ENCODE results near the gene GABRP.

GABRP gene

GRCh38 chr5:170783498-170784247 lies at the start of gene GABRP:
Gene GABRP, plus strand, starts transcription at chr5:170783725. Its CDS starts 4,891 bp downstream, at chr5:170788616.
- no peaks in the 10 kb centered on the region for H3K9me3 Mint-ChIP-seq
- no peaks in the 10 kb centered on the region for H3K36me3 Mint-ChIP-seq (ENCODE audit: low read depth)
- no peak within 1 kb of the TSS for H3K27ac Mint-ChIP-seq
- no peak within 1 kb of the TSS for H3K4me3 Mint-ChIP-seq
- no peaks in the 10 kb centered on the region for H3K27me3 Mint-ChIP-seq
- H3K4me1 Mint-ChIP-seq (ENCODE audit: low read depth), result no peaks in the 10 kb centered on the region

GRCh38 chr5:170736966-170737365 lies 46.6 kb upstream of the GABRP start:
- Mint-ChIP-seq H3K27ac (no peak overlapping the region), H3K9me3 (peaks cover 3% of the 10 kb centered on the region), H3K4me3 (no peak overlapping the region), H3K4me1 (ENCODE audit: low read depth) (no peaks in the 10 kb centered on the region), H3K36me3 (ENCODE audit: low read depth) (no peaks in the 10 kb centered on the region), H3K27me3 (peaks cover 13% of the 10 kb centered on the region)

- peaks cover 13% of the 10 kb centered on the region for H3K27me3 Mint-ChIP-seq
- H3K4me1 Mint-ChIP-seq (ENCODE audit: low read depth), result no peaks in the 10 kb centered on the region
- peaks cover 3% of the 10 kb centered on the region for H3K9me3 Mint-ChIP-seq
- H3K27ac Mint-ChIP-seq, result no peak overlapping the region
- H3K36me3 Mint-ChIP-seq (ENCODE audit: low read depth), result no peaks in the 10 kb centered on the region
- no peak overlapping the region for H3K4me3 Mint-ChIP-seq
Observed at GRCh38 chr5:170737591-170737990, 45.9 kb upstream of the GABRP start.

- no peak overlapping the region for H3K27ac Mint-ChIP-seq
- peaks cover 12% of the 10 kb centered on the region for H3K27me3 Mint-ChIP-seq
- H3K4me1 Mint-ChIP-seq (ENCODE audit: low read depth), result no peaks in the 10 kb centered on the region
- H3K36me3 Mint-ChIP-seq (ENCODE audit: low read depth), result no peaks in the 10 kb centered on the region
- H3K9me3 Mint-ChIP-seq, result peaks cover 3% of the 10 kb centered on the region
- no peak overlapping the region for H3K4me3 Mint-ChIP-seq
Observed at GRCh38 chr5:170738840-170739239, 44.7 kb upstream of the GABRP start.

- Mint-ChIP-seq H3K27me3 (peaks cover 14% of the 10 kb centered on the region), H3K4me3 (no peak overlapping the region), H3K36me3 (ENCODE audit: low read depth) (no peaks in the 10 kb centered on the region), H3K27ac (no peak overlapping the region), H3K9me3 (peaks cover 3% of the 10 kb centered on the region), H3K4me1 (ENCODE audit: low read depth) (no peaks in the 10 kb centered on the region)
Observed at GRCh38 chr5:170739446-170739845, 44.1 kb upstream of the GABRP start.

GRCh38 chr5:170740551-170741205 lies 42.8 kb upstream of the GABRP start:
- no peaks in the 10 kb centered on the region for H3K9me3 Mint-ChIP-seq
- no peaks in the 10 kb centered on the region for H3K4me1 Mint-ChIP-seq (ENCODE audit: low read depth)
- H3K36me3 Mint-ChIP-seq (ENCODE audit: low read depth), result no peaks in the 10 kb centered on the region
- no peak overlapping the region for H3K4me3 Mint-ChIP-seq
- H3K27me3 Mint-ChIP-seq, result peaks cover 14% of the 10 kb centered on the region
- no peak overlapping the region for H3K27ac Mint-ChIP-seq

- H3K36me3 Mint-ChIP-seq (ENCODE audit: low read depth), result no peaks in the 10 kb centered on the region
- H3K4me3 Mint-ChIP-seq, result no peak overlapping the region
- no peaks in the 10 kb centered on the region for H3K9me3 Mint-ChIP-seq
- no peaks in the 10 kb centered on the region for H3K4me1 Mint-ChIP-seq (ENCODE audit: low read depth)
- H3K27me3 Mint-ChIP-seq, result peaks cover 14% of the 10 kb centered on the region
- no peak overlapping the region for H3K27ac Mint-ChIP-seq
Observed at GRCh38 chr5:170741801-170742200, 41.7 kb upstream of the GABRP start.

- no peaks in the 10 kb centered on the region for H3K36me3 Mint-ChIP-seq (ENCODE audit: low read depth)
- no peaks in the 10 kb centered on the region for H3K9me3 Mint-ChIP-seq
- H3K4me3 Mint-ChIP-seq, result no peak overlapping the region
- H3K27ac Mint-ChIP-seq, result no peak overlapping the region
- H3K27me3 Mint-ChIP-seq, result peaks cover 21% of the 10 kb centered on the region
- H3K4me1 Mint-ChIP-seq (ENCODE audit: low read depth), result no peaks in the 10 kb centered on the region
Observed at GRCh38 chr5:170743876-170744212, 39.7 kb upstream of the GABRP start.

GRCh38 chr5:170745481-170746071 lies 37.9 kb upstream of the GABRP start:
- H3K27me3 Mint-ChIP-seq, result peaks cover 22% of the 10 kb centered on the region
- no peaks in the 10 kb centered on the region for H3K9me3 Mint-ChIP-seq
- H3K27ac Mint-ChIP-seq, result no peak overlapping the region
- H3K4me1 Mint-ChIP-seq (ENCODE audit: low read depth), result no peaks in the 10 kb centered on the region
- H3K36me3 Mint-ChIP-seq (ENCODE audit: low read depth), result no peaks in the 10 kb centered on the region
- no peak overlapping the region for H3K4me3 Mint-ChIP-seq

GRCh38 chr5:170746075-170746960 lies 37.2 kb upstream of the GABRP start:
- peaks cover 22% of the 10 kb centered on the region for H3K27me3 Mint-ChIP-seq
- no peaks in the 10 kb centered on the region for H3K4me1 Mint-ChIP-seq (ENCODE audit: low read depth)
- no peaks in the 10 kb centered on the region for H3K9me3 Mint-ChIP-seq
- no peaks in the 10 kb centered on the region for H3K36me3 Mint-ChIP-seq (ENCODE audit: low read depth)
- H3K27ac Mint-ChIP-seq, result no peak overlapping the region
- no peak overlapping the region for H3K4me3 Mint-ChIP-seq

- Mint-ChIP-seq H3K27ac (no peak overlapping the region), H3K4me3 (no peak overlapping the region), H3K36me3 (ENCODE audit: low read depth) (no peaks in the 10 kb centered on the region), H3K9me3 (no peaks in the 10 kb centered on the region), H3K4me1 (ENCODE audit: low read depth) (no peaks in the 10 kb centered on the region), H3K27me3 (peaks cover 18% of the 10 kb centered on the region)
Observed at GRCh38 chr5:170746961-170747340, 36.6 kb upstream of the GABRP start.

- no peaks in the 10 kb centered on the region for H3K9me3 Mint-ChIP-seq
- no peak overlapping the region for H3K4me3 Mint-ChIP-seq
- peaks cover 17% of the 10 kb centered on the region for H3K27me3 Mint-ChIP-seq
- H3K4me1 Mint-ChIP-seq (ENCODE audit: low read depth), result no peaks in the 10 kb centered on the region
- no peaks in the 10 kb centered on the region for H3K36me3 Mint-ChIP-seq (ENCODE audit: low read depth)
- no peak overlapping the region for H3K27ac Mint-ChIP-seq
Observed at GRCh38 chr5:170747357-170747756, 36.2 kb upstream of the GABRP start.

GRCh38 chr5:170747851-170748250 lies 35.7 kb upstream of the GABRP start:
- H3K9me3 Mint-ChIP-seq, result no peaks in the 10 kb centered on the region
- no peaks in the 10 kb centered on the region for H3K4me1 Mint-ChIP-seq (ENCODE audit: low read depth)
- H3K27me3 Mint-ChIP-seq, result peaks cover 17% of the 10 kb centered on the region
- no peak overlapping the region for H3K27ac Mint-ChIP-seq
- H3K4me3 Mint-ChIP-seq, result no peak overlapping the region
- no peaks in the 10 kb centered on the region for H3K36me3 Mint-ChIP-seq (ENCODE audit: low read depth)

- Mint-ChIP-seq H3K4me3 (no peak overlapping the region), H3K4me1 (ENCODE audit: low read depth) (no peaks in the 10 kb centered on the region)
Observed at GRCh38 chr5:170748951-170749471, 34.5 kb upstream of the GABRP start.

More at GRCh38 chr5:170748951-170749471, 34.5 kb upstream of the GABRP start:
- H3K36me3 Mint-ChIP-seq (ENCODE audit: low read depth), result no peaks in the 10 kb centered on the region
- no peak overlapping the region for H3K27ac Mint-ChIP-seq
- no peaks in the 10 kb centered on the region for H3K9me3 Mint-ChIP-seq
- peaks cover 10% of the 10 kb centered on the region for H3K27me3 Mint-ChIP-seq

Measured in stimulated activated naive CD8-positive, alpha-beta T cell treated with anti-CD3 and anti-CD28 coated beads, Interleukin-15, Interleukin-2, amounts not matched to agents 100 ng/mL and 50 ng/mL, for 24 hours (primary cell).